ENCODE measurements around the gene GPM6B.

The GPM6B gene

DNA sequence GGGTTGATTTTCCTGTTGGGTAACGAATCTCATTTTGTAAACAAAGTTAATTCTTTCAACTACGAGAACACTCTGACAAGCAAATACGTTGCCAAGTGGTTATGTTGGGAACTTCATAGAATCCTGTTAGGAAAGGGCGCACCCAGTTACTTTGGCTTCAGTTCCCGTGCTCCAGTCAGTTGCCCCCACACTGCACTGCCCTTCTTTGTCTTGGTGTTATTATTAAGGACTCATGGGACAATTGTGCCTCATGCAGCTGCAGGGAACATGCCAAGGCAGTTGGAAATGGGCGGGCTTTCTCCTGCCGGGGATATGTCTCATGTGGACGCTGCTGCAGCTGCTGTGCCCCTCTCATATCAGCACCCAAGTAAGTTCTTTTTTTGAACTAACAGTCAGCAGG is 53.4 kb downstream of the GPM6B start:
- H3K4me3 ChIP-seq (ENCODE audit: control insufficient read depth, low read depth, low read length): no peak overlapping the region
- no peak for DNase-seq (ENCODE audit: low read depth)
- TF ChIP-seq, protein P1, sequence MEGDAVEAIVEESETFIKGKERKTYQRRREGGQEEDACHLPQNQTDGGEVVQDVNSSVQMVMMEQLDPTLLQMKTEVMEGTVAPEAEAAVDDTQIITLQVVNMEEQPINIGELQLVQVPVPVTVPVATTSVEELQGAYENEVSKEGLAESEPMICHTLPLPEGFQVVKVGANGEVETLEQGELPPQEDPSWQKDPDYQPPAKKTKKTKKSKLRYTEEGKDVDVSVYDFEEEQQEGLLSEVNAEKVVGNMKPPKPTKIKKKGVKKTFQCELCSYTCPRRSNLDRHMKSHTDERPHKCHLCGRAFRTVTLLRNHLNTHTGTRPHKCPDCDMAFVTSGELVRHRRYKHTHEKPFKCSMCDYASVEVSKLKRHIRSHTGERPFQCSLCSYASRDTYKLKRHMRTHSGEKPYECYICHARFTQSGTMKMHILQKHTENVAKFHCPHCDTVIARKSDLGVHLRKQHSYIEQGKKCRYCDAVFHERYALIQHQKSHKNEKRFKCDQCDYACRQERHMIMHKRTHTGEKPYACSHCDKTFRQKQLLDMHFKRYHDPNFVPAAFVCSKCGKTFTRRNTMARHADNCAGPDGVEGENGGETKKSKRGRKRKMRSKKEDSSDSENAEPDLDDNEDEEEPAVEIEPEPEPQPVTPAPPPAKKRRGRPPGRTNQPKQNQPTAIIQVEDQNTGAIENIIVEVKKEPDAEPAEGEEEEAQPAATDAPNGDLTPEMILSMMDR (conservative IDR thresholded peaks at IDR 0.05; ENCODE audit: control insufficient read depth, insufficient read depth, low read depth, low read length): no peak

DNA sequence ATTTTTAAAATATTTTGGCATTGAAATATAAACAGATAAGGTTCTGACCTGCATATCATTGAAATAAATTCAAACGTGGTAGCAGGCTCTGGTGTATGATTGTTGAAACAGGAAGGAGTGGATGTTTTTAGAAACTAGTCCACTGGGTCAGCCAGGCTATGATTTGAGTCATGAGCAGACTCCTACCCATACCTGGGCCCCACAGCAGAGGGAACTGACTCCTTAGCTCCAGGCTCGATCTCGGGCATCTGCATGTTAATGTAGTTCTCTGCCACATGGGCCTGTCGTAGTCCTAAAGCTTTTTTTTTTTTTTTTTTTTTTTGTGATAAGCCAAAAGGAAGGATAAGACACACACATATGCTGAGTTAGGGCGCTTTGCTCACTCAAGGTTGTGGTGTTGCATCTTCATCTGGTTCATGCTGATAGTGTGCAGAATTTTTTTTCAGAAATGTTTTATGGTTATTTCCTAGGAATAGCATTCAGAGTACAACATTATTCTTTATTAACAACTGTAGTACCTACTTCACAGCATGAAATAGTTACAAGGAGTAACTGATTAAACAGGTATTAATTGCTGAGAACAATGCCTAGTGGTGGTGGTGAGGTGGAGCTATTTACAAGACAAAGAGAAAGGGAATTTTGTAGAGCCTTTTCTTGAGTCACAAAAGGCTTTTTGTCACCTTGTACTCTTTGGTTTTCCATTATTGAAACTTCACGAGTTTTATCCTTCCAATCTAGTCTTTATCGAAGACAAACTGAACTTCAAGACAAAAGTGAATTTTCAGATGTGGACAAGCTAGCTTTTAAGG is 55.1 kb downstream of the GPM6B start:
- TF ChIP-seq, protein P1 (conservative IDR thresholded peaks at IDR 0.05; ENCODE audit: control insufficient read depth, insufficient read depth, low read depth, low read length): no peak
- H3K4me3 ChIP-seq (ENCODE audit: control insufficient read depth, low read depth, low read length): no peak overlapping the region
- DNase-seq (ENCODE audit: low read depth): peak; percentile 41

DNA sequence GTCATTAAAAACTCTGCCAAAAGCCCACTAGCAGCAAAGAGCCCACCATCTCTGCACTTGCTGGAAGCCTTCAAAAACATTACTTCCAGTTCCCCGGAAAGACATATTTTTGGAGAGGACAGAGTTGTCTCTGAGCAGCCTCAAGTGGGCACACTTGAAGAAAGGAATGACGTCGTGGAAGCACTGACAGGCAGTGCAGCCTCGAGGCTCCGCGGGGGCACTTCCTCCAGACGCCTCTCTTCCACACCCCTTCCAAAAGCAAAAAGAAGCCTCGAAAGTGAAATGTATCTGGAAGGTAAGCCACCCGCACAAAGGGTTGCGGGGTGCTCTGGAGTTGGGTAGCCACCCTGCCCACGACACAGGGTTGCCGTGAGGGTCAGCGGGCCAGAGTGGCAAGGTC is 56.5 kb downstream of the GPM6B start:
- no peak for DNase-seq (ENCODE audit: low read depth)
- TF ChIP-seq, protein P1 (conservative IDR thresholded peaks at IDR 0.05; ENCODE audit: control insufficient read depth, insufficient read depth, low read depth, low read length): no peak
- no peak overlapping the region for H3K4me3 ChIP-seq (ENCODE audit: control insufficient read depth, low read depth, low read length)

DNA sequence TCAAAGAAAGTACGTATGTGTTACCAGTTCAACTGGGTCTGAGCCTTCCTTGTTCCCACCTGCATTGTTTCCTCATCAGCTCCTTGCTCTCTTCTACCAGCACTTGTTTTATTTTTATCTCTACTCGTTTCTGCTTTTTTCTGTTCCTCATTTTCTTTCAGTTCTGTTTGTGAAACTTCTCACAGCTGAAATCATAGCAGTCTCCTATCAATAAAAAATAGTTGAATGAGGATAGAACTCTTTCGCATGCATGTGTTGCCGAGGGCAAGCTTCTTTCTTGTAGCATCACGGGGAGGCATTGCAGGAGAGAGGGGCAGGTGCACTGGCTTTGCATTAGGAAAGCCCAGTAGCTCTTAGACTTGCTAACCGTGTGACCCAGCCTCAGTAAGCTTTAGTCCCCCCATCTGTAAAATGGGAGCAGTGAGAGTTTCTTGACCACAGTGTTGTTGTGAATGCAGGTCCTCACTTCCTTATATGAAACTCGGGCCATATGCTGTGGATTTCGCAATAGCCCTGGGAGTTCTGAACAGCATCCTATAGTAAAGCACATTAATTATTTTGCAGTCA is 57.7 kb downstream of the GPM6B start:
- peak; percentile 36 for DNase-seq (ENCODE audit: low read depth)
- TF ChIP-seq, protein P1 (conservative IDR thresholded peaks at IDR 0.05; ENCODE audit: control insufficient read depth, insufficient read depth, low read depth, low read length): no peak
- no peak overlapping the region for H3K4me3 ChIP-seq (ENCODE audit: control insufficient read depth, low read depth, low read length)

DNA sequence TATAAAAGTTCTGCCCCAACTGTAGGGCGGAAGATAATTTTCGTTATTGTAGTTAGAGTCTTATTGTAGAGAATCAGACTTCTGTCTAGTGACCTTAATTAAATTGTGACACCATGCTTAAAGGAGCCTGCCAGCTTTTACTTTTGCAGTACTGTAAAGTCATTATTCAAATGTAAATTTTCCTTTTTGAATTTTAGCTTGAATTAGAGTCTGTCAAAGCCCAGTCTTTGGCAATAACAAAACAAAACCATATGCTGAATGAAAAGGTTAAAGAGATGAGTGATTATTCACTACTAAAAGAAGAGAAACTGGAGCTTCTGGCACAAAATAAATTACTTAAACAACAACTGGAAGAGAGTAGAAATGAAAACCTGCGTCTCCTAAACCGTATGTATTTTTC is 60.5 kb downstream of the GPM6B start:
- TF ChIP-seq, protein P1 (conservative IDR thresholded peaks at IDR 0.05; ENCODE audit: control insufficient read depth, insufficient read depth, low read depth, low read length): no peak

DNA sequence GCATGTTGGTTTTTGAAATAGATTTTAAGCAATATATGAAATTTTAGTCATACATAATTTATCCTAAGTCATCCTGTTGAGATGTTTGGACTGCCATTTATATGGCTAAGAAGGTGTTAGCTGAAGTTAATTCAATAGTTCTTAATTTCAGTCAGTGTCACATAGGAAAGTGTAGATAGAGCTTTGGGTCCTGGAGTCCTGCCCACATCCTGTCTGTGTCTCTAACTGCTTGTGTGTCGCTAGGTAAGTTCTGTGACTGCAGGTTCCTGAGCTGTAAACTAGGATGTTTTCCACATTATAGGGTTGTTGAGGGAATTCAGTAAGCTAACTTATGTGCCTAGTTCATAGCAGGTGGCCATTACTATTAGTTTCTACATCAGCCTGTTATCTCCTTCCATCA is 61.6 kb downstream of the GPM6B start:
- no peak for DNase-seq (ENCODE audit: low read depth)
- H3K4me3 ChIP-seq (ENCODE audit: control insufficient read depth, low read depth, low read length): no peak overlapping the region
- TF ChIP-seq, protein P1 (conservative IDR thresholded peaks at IDR 0.05; ENCODE audit: control insufficient read depth, insufficient read depth, low read depth, low read length): no peak

More for the DNA sequence above, 60.5 kb downstream of the GPM6B start:
- DNase-seq (ENCODE audit: low read depth): no peak
- H3K4me3 ChIP-seq (ENCODE audit: control insufficient read depth, low read depth, low read length): no peak overlapping the region

Measured in fibroblast of mammary gland (primary cell).